Uterus (tissue), 2 donors: Measurements from ENCODE around the gene DHDH.
"Not testable (repeated sequence)": the region's sequence is repeated elsewhere in the genome, so short reads cannot be mapped to it uniquely, and the experiment has no call there.

ENCODE experiments used
- POLR2A ChIP-seq, 2 donors: fragments of 450-650 bp; IDR thresholded peaks; one replicate each; pipeline ENCODE4 v1.6.1; 2016; ENCODE audit warnings: antibody characterized with exemption in 2 of 2, mild to moderate bottlenecking in 1 of 2, moderate library complexity in 1 of 2
- TF ChIP-seq, protein P1 (sequence below), 4 experiments: fragments of 200-600 bp in 2 of 4; fragments of 450-650 bp in 2 of 4; sonication (generic) in 2 of 4; IDR thresholded peaks; one replicate each; pipeline ENCODE4 v1.5.1; 2016 to 2019; ENCODE audit warnings: antibody characterized with exemption in 4 of 4, mild to moderate bottlenecking in 2 of 4, moderate library complexity in 1 of 4

DNA sequence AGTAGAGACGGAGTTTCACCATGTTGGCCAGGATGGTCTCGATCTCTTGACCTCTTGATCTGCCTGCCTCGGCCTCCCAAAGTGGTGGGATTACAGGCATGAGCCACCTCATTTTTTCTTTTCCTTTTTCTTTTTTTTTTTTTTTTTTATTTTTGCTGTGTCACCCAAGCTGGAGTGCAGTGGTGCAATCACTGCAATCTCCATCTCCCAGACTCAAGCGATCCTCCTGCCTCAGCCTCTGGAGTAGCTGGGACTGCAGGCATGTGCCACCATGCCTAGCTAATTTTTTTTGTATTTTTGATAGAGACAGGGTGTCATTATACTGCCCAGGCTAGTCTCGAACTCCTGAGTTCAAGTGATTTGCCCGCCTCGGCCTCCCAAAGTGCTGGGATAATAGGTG is 31.2 kb upstream of the DHDH start:
- TF ChIP-seq, protein P1, sequence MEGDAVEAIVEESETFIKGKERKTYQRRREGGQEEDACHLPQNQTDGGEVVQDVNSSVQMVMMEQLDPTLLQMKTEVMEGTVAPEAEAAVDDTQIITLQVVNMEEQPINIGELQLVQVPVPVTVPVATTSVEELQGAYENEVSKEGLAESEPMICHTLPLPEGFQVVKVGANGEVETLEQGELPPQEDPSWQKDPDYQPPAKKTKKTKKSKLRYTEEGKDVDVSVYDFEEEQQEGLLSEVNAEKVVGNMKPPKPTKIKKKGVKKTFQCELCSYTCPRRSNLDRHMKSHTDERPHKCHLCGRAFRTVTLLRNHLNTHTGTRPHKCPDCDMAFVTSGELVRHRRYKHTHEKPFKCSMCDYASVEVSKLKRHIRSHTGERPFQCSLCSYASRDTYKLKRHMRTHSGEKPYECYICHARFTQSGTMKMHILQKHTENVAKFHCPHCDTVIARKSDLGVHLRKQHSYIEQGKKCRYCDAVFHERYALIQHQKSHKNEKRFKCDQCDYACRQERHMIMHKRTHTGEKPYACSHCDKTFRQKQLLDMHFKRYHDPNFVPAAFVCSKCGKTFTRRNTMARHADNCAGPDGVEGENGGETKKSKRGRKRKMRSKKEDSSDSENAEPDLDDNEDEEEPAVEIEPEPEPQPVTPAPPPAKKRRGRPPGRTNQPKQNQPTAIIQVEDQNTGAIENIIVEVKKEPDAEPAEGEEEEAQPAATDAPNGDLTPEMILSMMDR (IDR thresholded peaks at IDR 0.05): not testable (repeated sequence)
- not testable (repeated sequence) for TF ChIP-seq POLR2A (IDR thresholded peaks at IDR 0.05)
